ENCODE results near the gene HSFY2.
"Not testable (repeated sequence)": the region's sequence is repeated elsewhere in the genome, so short reads cannot be mapped to it uniquely, and the experiment has no call there.

DNA sequence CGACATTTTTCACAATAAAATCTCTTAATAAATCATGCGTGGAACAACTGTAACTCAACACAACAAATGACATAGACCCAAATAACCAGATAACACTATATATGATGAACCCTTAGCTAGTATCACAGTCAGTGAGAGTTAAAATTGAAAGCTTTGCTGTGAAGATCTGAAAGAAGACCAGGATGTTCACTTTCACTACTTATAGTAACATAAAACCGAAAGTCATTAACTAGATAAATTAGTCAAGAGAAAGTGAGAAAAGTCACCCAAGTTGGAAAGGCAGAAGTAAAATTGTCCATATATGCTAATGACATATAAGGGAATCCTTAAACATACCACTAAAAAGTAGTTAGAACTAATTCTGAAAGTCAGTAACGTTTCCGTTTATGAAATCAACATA lies 42.2 kb upstream of the HSFY2 start:
- not testable (repeated sequence) for TF ChIP-seq CTCF (conservative IDR thresholded peaks at IDR 0.05; ENCODE audit: low read length); EZH2phosphoT487 (IDR thresholded peaks at IDR 0.05; ENCODE audit: borderline replicate concordance, low read depth, low read length)
